ENCODE data around the gene CDK19. TPM values are rescaled to one million over a fixed set of nuclear protein-coding genes. Genes with fewer than 3 reads are reported as not detected.

Gene CDK19
- total RNA-seq, 1 donor from 2014 or later, result 41.6 TPM

DNA sequence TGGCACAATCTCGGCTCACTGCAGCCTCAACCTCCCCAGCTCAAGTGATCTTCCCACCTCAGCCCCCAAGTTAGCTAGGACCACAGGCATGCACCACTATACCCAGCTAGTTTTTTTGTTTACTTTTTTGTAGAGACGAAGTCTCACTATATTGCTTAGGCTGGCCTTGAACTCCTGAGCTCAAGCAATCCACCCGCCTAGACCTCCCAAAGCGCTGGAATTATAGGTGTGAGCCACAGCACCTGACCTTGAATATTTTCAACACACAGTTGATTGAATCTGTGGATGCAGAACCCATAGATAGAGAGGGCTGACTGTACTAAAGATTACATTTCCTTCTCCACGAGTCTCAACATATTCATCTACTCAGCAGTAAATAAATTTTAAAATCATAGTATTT is 15.6 kb downstream of the CDK19 start:
- TF ChIP-seq CTCF (IDR thresholded peaks at IDR 0.05; ENCODE audit: unreplicated experiment), result no peak
- Mint-ChIP-seq H3K36me3 (peaks cover 25% of the 10 kb centered on the region), H3K27me3 (ENCODE audit: low read depth) (no peaks in the 10 kb centered on the region), H3K4me3 (no peak overlapping the region), H3K27ac (no peak overlapping the region), H3K4me1 (no peaks in the 10 kb centered on the region), H3K9me3 (peaks cover 25% of the 10 kb centered on the region)
- no peak for DNase-seq (ENCODE audit: low spot score in 2 of 2, unreplicated experiment in 2 of 2)

DNA sequence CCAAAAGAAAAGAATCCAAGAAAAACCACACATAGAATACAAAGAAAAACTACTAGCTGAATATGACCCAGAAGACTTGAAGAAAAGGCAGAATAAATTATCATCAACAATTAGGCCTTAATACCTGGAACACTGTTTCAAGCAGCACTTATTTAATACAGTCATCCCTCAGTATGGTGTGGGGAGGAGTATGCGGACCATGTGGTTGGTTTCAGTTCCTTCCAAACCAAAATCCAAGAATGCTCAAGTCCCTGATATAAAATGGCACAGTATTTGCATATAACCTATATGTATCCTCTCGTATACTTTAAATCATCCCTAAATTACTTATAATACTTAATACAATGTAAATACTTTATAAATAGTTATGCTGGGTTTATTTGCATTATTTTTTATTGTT is 16.1 kb downstream of the CDK19 start:
- no peak for DNase-seq (ENCODE audit: low spot score in 2 of 2, unreplicated experiment in 2 of 2)
- Mint-ChIP-seq H3K27ac (no peak overlapping the region), H3K4me3 (no peak overlapping the region), H3K9me3 (peaks cover 25% of the 10 kb centered on the region), H3K36me3 (peaks cover 25% of the 10 kb centered on the region), H3K27me3 (ENCODE audit: low read depth) (no peaks in the 10 kb centered on the region), H3K4me1 (no peaks in the 10 kb centered on the region)
- no peak for TF ChIP-seq CTCF (IDR thresholded peaks at IDR 0.05; ENCODE audit: unreplicated experiment)

- Mint-ChIP-seq H3K27me3 (ENCODE audit: low read depth) (no peaks in the 10 kb centered on the region), H3K27ac (no peak overlapping the region), H3K4me1 (peaks cover 3% of the 10 kb centered on the region), H3K36me3 (peaks cover 8% of the 10 kb centered on the region), H3K9me3 (peaks cover 8% of the 10 kb centered on the region), H3K4me3 (no peak overlapping the region)
- no peak for TF ChIP-seq CTCF (IDR thresholded peaks at IDR 0.05; ENCODE audit: unreplicated experiment)
- DNase-seq (ENCODE audit: low spot score in 2 of 2, unreplicated experiment in 2 of 2), result no peak
These were observed 20.0 kb downstream of the CDK19 start for GRCh38 chr6:110795271-110795670.

GRCh38 chr6:110786696-110787095 is 28.6 kb downstream of the CDK19 start:
- peaks cover 18% of the 10 kb centered on the region for H3K36me3 Mint-ChIP-seq
- no peak overlapping the region for H3K27ac Mint-ChIP-seq
- H3K4me3 Mint-ChIP-seq, result no peak overlapping the region
- H3K27me3 Mint-ChIP-seq (ENCODE audit: low read depth), result no peaks in the 10 kb centered on the region
- no peak for DNase-seq (ENCODE audit: low spot score in 2 of 2, unreplicated experiment in 2 of 2)
- TF ChIP-seq CTCF (IDR thresholded peaks at IDR 0.05; ENCODE audit: unreplicated experiment), result no peak
- peaks cover 10% of the 10 kb centered on the region for H3K4me1 Mint-ChIP-seq
- peaks cover 23% of the 10 kb centered on the region for H3K9me3 Mint-ChIP-seq

GRCh38 chr6:110786271-110786670 is 29.0 kb downstream of the CDK19 start:
- H3K9me3 Mint-ChIP-seq, result peaks cover 23% of the 10 kb centered on the region
- no peak overlapping the region for H3K27ac Mint-ChIP-seq
- no peak for TF ChIP-seq CTCF (IDR thresholded peaks at IDR 0.05; ENCODE audit: unreplicated experiment)

GRCh38 chr6:110784610-110784979 is 30.7 kb downstream of the CDK19 start:
- peaks cover 14% of the 10 kb centered on the region for H3K4me1 Mint-ChIP-seq
- no peaks in the 10 kb centered on the region for H3K27me3 Mint-ChIP-seq (ENCODE audit: low read depth)
- no peak overlapping the region for H3K27ac Mint-ChIP-seq
- no peak for TF ChIP-seq CTCF (IDR thresholded peaks at IDR 0.05; ENCODE audit: unreplicated experiment)
- H3K9me3 Mint-ChIP-seq, result peaks cover 20% of the 10 kb centered on the region
- peaks cover 18% of the 10 kb centered on the region for H3K36me3 Mint-ChIP-seq
- no peak overlapping the region for H3K4me3 Mint-ChIP-seq
- DNase-seq (ENCODE audit: low spot score in 2 of 2, unreplicated experiment in 2 of 2), result no peak

More at GRCh38 chr6:110786271-110786670, 29.0 kb downstream of the CDK19 start:
- no peak overlapping the region for H3K4me3 Mint-ChIP-seq
- DNase-seq (ENCODE audit: low spot score in 2 of 2, unreplicated experiment in 2 of 2), result no peak
- H3K4me1 Mint-ChIP-seq, result peaks cover 11% of the 10 kb centered on the region
- H3K27me3 Mint-ChIP-seq (ENCODE audit: low read depth), result no peaks in the 10 kb centered on the region
- H3K36me3 Mint-ChIP-seq, result peaks cover 18% of the 10 kb centered on the region

Data from mesothelial cell of epicardium (in vitro differentiated cells).